CD8-positive, alpha-beta memory T cell (primary cell): ENCODE data around the gene GFOD2. TPM values are rescaled to one million over a fixed set of nuclear protein-coding genes. Genes with fewer than 3 reads are reported as not detected.

Experiments
- CTCF ChIA-PET: fragments of 350-600 bp; sonication (Branson Sonifier 250); formaldehyde crosslinking; loops from one replicate; lab custom pipeline; 2021; ENCODE audit warnings: antibody characterized with exemption; lab: Charles Lee
- POLR2A ChIA-PET: fragments of 350-600 bp; sonication (Branson Sonifier 250); formaldehyde crosslinking; loops from one replicate; lab custom pipeline; 2021; ENCODE audit warnings: antibody characterized with exemption; lab: Charles Lee
- DNase-seq, 5 donors: peaks; one replicate each; pipeline versions ENCODE4 v3.0.0 to v3.0.0-alpha.2; 2020 to 2022; ENCODE audit warnings: mixed read lengths in 1 of 5
- H3K27ac ChIP-seq: one replicate; pipeline ENCODE4 v1.7.0; 2013; ENCODE audit warnings: low read depth, mild to moderate bottlenecking, low read length, moderate library complexity
- H3K27me3 ChIP-seq: 2 replicates; pipeline ENCODE4 v1.7.0; 2013; ENCODE audit warnings: low read length, mild to moderate bottlenecking; ENCODE audit not compliant: insufficient read depth, poor library complexity, severe bottlenecking
- H3K36me3 ChIP-seq: 2 replicates; pipeline ENCODE4 v1.7.0; 2013; ENCODE audit warnings: mild to moderate bottlenecking, low read length, moderate library complexity; ENCODE audit not compliant: insufficient read depth
- H3K4me1 ChIP-seq: 2 replicates; pipeline ENCODE4 v1.7.0; 2013; ENCODE audit warnings: mild to moderate bottlenecking, low read length, moderate library complexity; ENCODE audit not compliant: insufficient read depth
- H3K4me3 ChIP-seq: 2 replicates; pipeline ENCODE4 v1.7.0; 2013; ENCODE audit warnings: mild to moderate bottlenecking, low read length
- H3K9me3 ChIP-seq: 2 replicates; pipeline ENCODE4 v1.7.0; 2013; ENCODE audit warnings: mild to moderate bottlenecking, low read length
- H3K27ac Mint-ChIP-seq, 8 donors: one replicate each; pipeline ENCODE4 v1.8.0; 2020 to 2021; ENCODE audit warnings: mixed read lengths in 8 of 8, mild to moderate bottlenecking in 6 of 8, inconsistent platforms in 3 of 8, moderate library complexity in 3 of 8
- H3K27me3 Mint-ChIP-seq, 2 donors: one replicate each; pipeline ENCODE4 v1.8.0; 2020 to 2021; ENCODE audit warnings: mixed read lengths in 2 of 2, mild to moderate bottlenecking in 1 of 2, moderate library complexity in 1 of 2
- H3K36me3 Mint-ChIP-seq, 3 donors: one replicate each; pipeline ENCODE4 v1.8.0; 2020 to 2021; ENCODE audit warnings: mixed read lengths in 3 of 3, inconsistent platforms in 1 of 3, mild to moderate bottlenecking in 1 of 3
- H3K4me1 Mint-ChIP-seq, 3 donors: one replicate each; pipeline ENCODE4 v1.8.0; 2020 to 2021; ENCODE audit warnings: mixed read lengths in 3 of 3, inconsistent platforms in 1 of 3, mild to moderate bottlenecking in 1 of 3
- H3K4me3 Mint-ChIP-seq, 7 donors: one replicate each; pipeline ENCODE4 v1.8.0; 2020 to 2021; ENCODE audit warnings: mixed read lengths in 7 of 7, mild to moderate bottlenecking in 6 of 7, moderate library complexity in 4 of 7, inconsistent platforms in 2 of 7
- H3K9me3 Mint-ChIP-seq, 5 donors: one replicate each; pipeline ENCODE4 v1.8.0; 2020 to 2022; ENCODE audit warnings: mixed read lengths in 5 of 5, mild to moderate bottlenecking in 3 of 5, moderate library complexity in 2 of 5, inconsistent platforms in 1 of 5
- polyA plus RNA-seq: library from polyadenylated mRNA; unstranded; fragments of 300-500 nt; fragmentation: Illumina TruSeq; gene quantifications from one replicate; pipeline ENCODE4 v1.2.3, GENCODE V29; 2021
- total RNA-seq, 2 experiments: library from RNA; stranded (reverse); gene quantifications; one replicate each; pipeline ENCODE4 v1.2.3, GENCODE V29; 2021

Gene GFOD2, protein sequence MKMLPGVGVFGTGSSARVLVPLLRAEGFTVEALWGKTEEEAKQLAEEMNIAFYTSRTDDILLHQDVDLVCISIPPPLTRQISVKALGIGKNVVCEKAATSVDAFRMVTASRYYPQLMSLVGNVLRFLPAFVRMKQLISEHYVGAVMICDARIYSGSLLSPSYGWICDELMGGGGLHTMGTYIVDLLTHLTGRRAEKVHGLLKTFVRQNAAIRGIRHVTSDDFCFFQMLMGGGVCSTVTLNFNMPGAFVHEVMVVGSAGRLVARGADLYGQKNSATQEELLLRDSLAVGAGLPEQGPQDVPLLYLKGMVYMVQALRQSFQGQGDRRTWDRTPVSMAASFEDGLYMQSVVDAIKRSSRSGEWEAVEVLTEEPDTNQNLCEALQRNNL
- 10 to 100 TPM; 21.3 to 23.7 TPM for total RNA-seq
- polyA plus RNA-seq: 11.2 TPM

DNA sequence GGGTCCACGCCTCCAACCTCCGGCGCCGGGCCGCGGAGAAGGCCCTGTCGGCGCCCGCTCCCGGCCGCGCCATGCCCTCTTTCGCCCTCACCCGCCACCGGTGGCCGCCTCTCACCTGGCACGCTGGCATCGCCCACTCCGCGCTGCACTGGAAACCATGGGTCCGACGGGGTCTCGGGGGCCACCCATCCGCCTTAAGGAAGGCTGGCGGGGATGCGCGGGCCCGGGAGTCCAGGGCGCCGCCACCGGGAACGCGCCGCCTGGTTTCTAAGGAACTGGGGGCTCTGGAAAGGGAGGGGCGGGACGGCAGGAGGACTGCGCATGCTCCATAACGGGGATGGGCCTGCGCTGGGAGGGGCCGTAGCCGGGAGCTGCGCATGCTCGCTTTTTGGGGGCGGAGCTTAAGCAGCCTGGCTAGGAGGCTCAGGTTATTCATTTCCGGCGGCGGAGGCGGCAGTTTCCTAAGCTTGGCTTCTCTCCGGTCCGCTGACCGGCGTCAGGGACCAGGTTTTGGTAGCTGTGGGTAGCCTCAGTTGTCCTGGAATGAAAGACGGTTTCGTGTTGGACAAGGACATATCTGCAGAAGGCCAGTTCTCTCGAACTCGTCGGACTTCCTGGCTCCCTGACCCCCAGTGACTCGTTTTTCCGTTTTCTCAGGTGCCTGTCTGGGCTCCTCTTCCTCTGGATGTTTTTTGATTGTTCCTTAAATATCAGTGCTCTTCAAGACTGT, at the start of gene GFOD2:
Gene GFOD2, minus strand, starts transcription at position 269 of the 730 bp plus-strand sequence. CDS start 33,601 bp downstream, outside the sequence.
- H3K27me3 ChIP-seq: no peaks in the 10 kb centered on the region
- ChIA-PET CTCF (interaction anchor here (0.7 to 1.8 kb wide), 7 partner anchors 10 to 198 kb away, joined by 3 to 6 read pairs (median 3); partner anchors contain the start of genes RANBP10 and TSNAXIP1), POLR2A (interaction anchor here (0.5 to 1.4 kb wide), 6 partner anchors 74 to 567 kb away, joined by 3 to 11 read pairs (median 3); partner anchors contain the start of genes DPEP2, RANBP10 and TSNAXIP1)
- no peaks in the 10 kb centered on the region for H3K9me3 Mint-ChIP-seq
- no peaks in the 10 kb centered on the region for H3K36me3 ChIP-seq
- DNase-seq: peak; percentile 96 to 99 (median 98)
- H3K27ac Mint-ChIP-seq: peak within 1 kb of the TSS; percentile 97 to 100 (median 99)
- H3K27me3 Mint-ChIP-seq: no peaks in the 10 kb centered on the region
- peak within 1 kb of the TSS; percentile 89 to 97 (median 96) for H3K4me3 Mint-ChIP-seq
- H3K4me1 Mint-ChIP-seq: peaks cover 28 to 49% (median 45%) of the 10 kb centered on the region in 3 donors
- H3K4me1 ChIP-seq: peaks cover 19% of the 10 kb centered on the region
- H3K36me3 Mint-ChIP-seq: peaks cover 0 to 15% (median 2%) of the 10 kb centered on the region in 3 donors
- peak within 1 kb of the TSS; percentile 99 for H3K4me3 ChIP-seq
- peak within 1 kb of the TSS; percentile 88 for H3K27ac ChIP-seq
- no peaks in the 10 kb centered on the region for H3K9me3 ChIP-seq

DNA sequence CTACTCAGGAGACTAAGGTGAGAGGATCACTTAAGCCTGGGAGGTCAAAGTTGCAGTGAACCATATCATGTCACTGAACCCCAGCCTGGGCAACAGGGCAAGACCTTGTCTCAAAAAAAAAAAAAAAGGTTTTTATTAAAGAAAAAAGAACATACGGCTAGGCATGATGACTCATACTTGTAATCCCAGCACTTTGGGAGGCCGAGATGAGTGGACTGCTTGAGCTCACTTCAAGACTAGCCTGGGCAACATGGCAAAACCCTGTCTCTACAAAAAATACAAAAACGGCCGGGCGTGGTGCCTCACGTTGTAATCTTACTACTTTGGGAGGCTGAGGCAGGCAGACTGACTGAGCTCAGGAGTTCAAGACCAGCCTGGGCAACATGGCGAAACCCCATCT, 48.8 kb upstream of the GFOD2 start:
- Mint-ChIP-seq H3K27me3 (no peaks in the 10 kb centered on the region), H3K4me1 (peaks cover 11 to 16% (median 11%) of the 10 kb centered on the region in 3 donors), H3K27ac (peak overlapping the region in 1 of 8 donors; percentile 15), H3K36me3 (peaks cover 3 to 59% (median 15%) of the 10 kb centered on the region in 3 donors), H3K9me3 (no peaks in the 10 kb centered on the region), H3K4me3 (no peak overlapping the region)
- H3K27me3 ChIP-seq: no peaks in the 10 kb centered on the region
- H3K9me3 ChIP-seq: no peaks in the 10 kb centered on the region
- H3K4me3 ChIP-seq: no peak overlapping the region
- H3K36me3 ChIP-seq: peaks cover 4% of the 10 kb centered on the region
- POLR2A ChIA-PET: no interaction called here
- H3K27ac ChIP-seq: no peak overlapping the region
- H3K4me1 ChIP-seq: no peaks in the 10 kb centered on the region
- no peak for DNase-seq
- CTCF ChIA-PET: interaction anchor here (0.7 kb wide), 1 partner anchor 49 kb away, joined by 3 read pairs; no protein-coding TSS in a partner anchor

DNA sequence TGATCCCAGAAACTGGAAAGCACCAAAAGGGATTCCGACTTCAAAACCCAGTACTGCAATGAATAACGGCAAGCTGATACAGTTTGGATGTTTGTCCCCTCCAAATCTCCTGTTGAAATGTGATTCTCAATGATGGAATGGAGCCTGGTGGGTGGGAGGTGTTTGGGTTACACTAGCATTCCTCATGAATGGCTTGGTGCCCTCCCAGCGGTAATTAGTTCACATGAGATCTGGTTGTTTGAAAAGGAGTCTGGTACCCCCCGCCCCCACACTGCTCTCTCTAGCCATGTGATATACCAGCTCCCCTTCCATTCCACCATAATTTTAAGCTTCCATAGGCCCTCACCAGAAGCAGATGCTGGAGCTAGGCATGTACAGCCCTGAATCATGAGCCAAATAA, 47.2 kb upstream of the GFOD2 start:
- Histone ChIP-seq H3K9me3 (no peaks in the 10 kb centered on the region), H3K4me1 (no peaks in the 10 kb centered on the region), H3K36me3 (no peaks in the 10 kb centered on the region), H3K4me3 (no peak overlapping the region), H3K27me3 (no peaks in the 10 kb centered on the region), H3K27ac (no peak overlapping the region)
- H3K4me1 Mint-ChIP-seq: peaks cover 11 to 14% (median 12%) of the 10 kb centered on the region in 3 donors
- H3K4me3 Mint-ChIP-seq: no peak overlapping the region
- peaks cover 3 to 51% (median 8%) of the 10 kb centered on the region in 3 donors for H3K36me3 Mint-ChIP-seq
- peak overlapping the region in 1 of 8 donors; percentile 20 for H3K27ac Mint-ChIP-seq
- H3K9me3 Mint-ChIP-seq: no peaks in the 10 kb centered on the region
- ChIA-PET POLR2A (interaction anchor here (0.6 kb wide), 1 partner anchor 139 kb away, joined by 3 read pairs; no protein-coding TSS in a partner anchor), CTCF (no interaction called here)
- DNase-seq: no peak
- no peaks in the 10 kb centered on the region for H3K27me3 Mint-ChIP-seq

DNA sequence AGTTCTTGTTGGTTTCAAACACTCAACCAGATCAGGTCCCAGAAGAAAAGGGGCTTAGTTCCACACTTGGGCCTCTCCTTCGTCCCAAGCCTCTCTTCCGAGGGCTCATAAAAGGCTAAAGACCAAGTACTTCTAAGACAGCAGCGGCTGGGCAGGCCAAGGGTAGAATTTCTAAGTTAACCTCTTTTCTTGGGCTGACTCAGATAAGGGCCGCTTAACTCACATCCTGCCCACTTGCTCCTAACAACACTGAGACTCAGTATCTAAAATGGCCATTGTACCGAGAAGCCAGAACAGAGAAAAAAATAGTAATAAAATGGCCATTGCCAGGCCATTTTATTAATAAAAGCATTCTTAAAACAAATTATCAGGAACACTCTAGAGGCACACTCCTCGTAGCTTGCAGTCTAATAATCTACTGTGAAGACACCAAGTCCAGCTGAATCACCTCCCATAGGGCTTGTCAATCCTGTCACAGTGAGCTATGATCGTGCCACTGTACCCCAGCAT, 45.1 kb upstream of the GFOD2 start:
- peaks cover 12 to 24% (median 17%) of the 10 kb centered on the region in 3 donors for H3K4me1 Mint-ChIP-seq
- Histone ChIP-seq H3K4me3 (no peak overlapping the region), H3K27me3 (no peaks in the 10 kb centered on the region), H3K36me3 (peaks cover 3% of the 10 kb centered on the region), H3K27ac (no peak overlapping the region), H3K4me1 (no peaks in the 10 kb centered on the region), H3K9me3 (no peaks in the 10 kb centered on the region)
- DNase-seq: no peak
- H3K4me3 Mint-ChIP-seq: no peak overlapping the region
- CTCF ChIA-PET: no interaction called here
- H3K9me3 Mint-ChIP-seq: no peaks in the 10 kb centered on the region
- H3K27me3 Mint-ChIP-seq: no peaks in the 10 kb centered on the region
- peaks cover 0 to 49% (median 7%) of the 10 kb centered on the region in 3 donors for H3K36me3 Mint-ChIP-seq
- POLR2A ChIA-PET: interaction anchor here (0.6 kb wide), 1 partner anchor 26 kb away, joined by 3 read pairs; no protein-coding TSS in a partner anchor
- H3K27ac Mint-ChIP-seq: peak overlapping the region in 2 of 8 donors; percentile 23 to 33

DNA sequence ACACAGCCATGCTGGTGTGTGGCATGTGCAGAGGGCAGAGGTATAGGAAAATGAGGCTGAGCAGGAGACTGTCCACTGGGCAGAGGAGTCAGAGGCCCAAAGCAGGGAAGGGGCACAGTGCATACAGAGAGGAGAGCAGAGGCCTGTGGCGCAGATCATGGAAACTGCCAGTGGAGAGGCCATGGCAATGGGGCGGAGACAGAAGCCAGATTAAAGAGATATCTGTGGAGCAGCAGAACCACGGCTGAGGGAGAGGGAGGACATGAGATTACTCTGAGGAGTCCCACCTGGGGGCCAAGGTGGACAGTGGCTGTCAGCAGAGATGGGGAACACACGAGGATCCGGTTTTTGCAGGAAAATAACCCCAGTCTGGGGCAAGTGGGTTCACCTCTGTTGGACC, 44.0 kb upstream of the GFOD2 start:
- H3K27ac Mint-ChIP-seq: peak overlapping the region in 6 of 8 donors; percentile 8 to 93 (median 74)

DNA sequence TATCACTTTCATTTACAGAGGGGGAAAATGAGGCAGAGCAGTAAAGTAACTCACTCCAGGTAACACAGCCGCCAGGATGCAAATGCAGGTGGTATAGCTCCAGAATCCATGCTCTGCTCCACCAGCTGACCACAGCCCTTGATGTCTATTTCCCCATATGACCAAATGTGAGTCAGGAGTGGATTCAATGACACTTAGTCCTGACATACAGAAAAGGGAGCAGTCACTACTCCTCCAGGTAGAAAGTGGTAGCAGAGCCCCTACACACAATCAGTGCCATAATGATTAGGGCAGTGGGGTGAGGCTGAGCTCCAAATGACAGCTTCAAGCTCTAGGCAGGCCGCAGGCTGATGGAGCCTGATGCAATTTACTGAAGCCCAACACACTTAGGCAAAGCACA, 43.3 kb upstream of the GFOD2 start:
- Histone ChIP-seq H3K36me3 (peaks cover 4% of the 10 kb centered on the region), H3K4me1 (no peaks in the 10 kb centered on the region), H3K4me3 (no peak overlapping the region), H3K27me3 (no peaks in the 10 kb centered on the region), H3K27ac (no peak overlapping the region), H3K9me3 (no peaks in the 10 kb centered on the region)
- Mint-ChIP-seq H3K9me3 (no peaks in the 10 kb centered on the region), H3K27ac (peak overlapping the region in 5 of 8 donors; percentile 8 to 77 (median 24)), H3K27me3 (no peaks in the 10 kb centered on the region), H3K36me3 (peaks cover 0 to 60% (median 9%) of the 10 kb centered on the region in 3 donors), H3K4me3 (no peak overlapping the region), H3K4me1 (peaks cover 12 to 24% (median 17%) of the 10 kb centered on the region in 3 donors)
- ChIA-PET POLR2A (no interaction called here), CTCF (interaction anchor here (1.3 to 1.5 kb wide), 2 partner anchors 18 to 54 kb away, joined by 3 read pairs; no protein-coding TSS in a partner anchor)
- DNase-seq: no peak

More for the DNA sequence above, 44.0 kb upstream of the GFOD2 start:
- Mint-ChIP-seq H3K4me1 (peaks cover 12 to 24% (median 17%) of the 10 kb centered on the region in 3 donors), H3K36me3 (peaks cover 0 to 54% (median 9%) of the 10 kb centered on the region in 3 donors), H3K9me3 (no peaks in the 10 kb centered on the region), H3K4me3 (no peak overlapping the region), H3K27me3 (no peaks in the 10 kb centered on the region)
- Histone ChIP-seq H3K27me3 (no peaks in the 10 kb centered on the region), H3K36me3 (peaks cover 4% of the 10 kb centered on the region), H3K9me3 (no peaks in the 10 kb centered on the region), H3K4me1 (no peaks in the 10 kb centered on the region), H3K27ac (no peak overlapping the region), H3K4me3 (no peak overlapping the region)
- no peak for DNase-seq
- CTCF ChIA-PET: no interaction called here
- POLR2A ChIA-PET: no interaction called here

DNA sequence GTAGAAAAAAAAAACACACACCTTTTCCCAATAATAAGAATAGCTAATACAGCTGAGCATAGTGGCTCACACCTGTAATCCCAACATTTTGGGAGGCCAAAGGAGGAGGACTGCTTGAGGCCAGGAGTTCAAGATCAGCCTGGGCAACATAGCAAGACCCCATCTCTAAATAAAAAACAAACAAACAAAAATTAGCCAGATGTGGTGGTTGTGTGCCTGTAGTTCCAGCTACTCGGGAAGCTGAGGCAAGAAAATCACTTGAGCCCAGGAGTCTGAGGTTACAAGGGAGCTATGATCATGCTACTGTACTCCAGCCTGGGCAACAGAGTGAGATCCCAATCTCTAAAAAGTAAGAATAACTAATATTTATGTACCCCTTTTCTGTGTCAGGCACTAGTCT, 42.8 kb upstream of the GFOD2 start:
- CTCF ChIA-PET: interaction anchor here (1.3 to 1.5 kb wide), 2 partner anchors 19 to 55 kb away, joined by 3 read pairs; no protein-coding TSS in a partner anchor
- Mint-ChIP-seq H3K27ac (peak overlapping the region in 2 of 8 donors; percentile 11 to 76), H3K36me3 (peaks cover 0 to 58% (median 9%) of the 10 kb centered on the region in 3 donors), H3K4me3 (no peak overlapping the region), H3K4me1 (peaks cover 12 to 24% (median 17%) of the 10 kb centered on the region in 3 donors), H3K27me3 (no peaks in the 10 kb centered on the region), H3K9me3 (no peaks in the 10 kb centered on the region)
- POLR2A ChIA-PET: no interaction called here
- DNase-seq: no peak
- Histone ChIP-seq H3K27ac (no peak overlapping the region), H3K4me1 (no peaks in the 10 kb centered on the region), H3K4me3 (no peak overlapping the region), H3K9me3 (no peaks in the 10 kb centered on the region), H3K27me3 (no peaks in the 10 kb centered on the region), H3K36me3 (peaks cover 4% of the 10 kb centered on the region)
